ENCODE measurements around the gene PTPRJ. TPM values are rescaled to one million over a fixed set of nuclear protein-coding genes. Genes with fewer than 3 reads are reported as not detected.

Gene PTPRJ
- total and polyA plus RNA-seq, 4 donors: 15.9 to 26.7 (median 17.0) TPM

DNA sequence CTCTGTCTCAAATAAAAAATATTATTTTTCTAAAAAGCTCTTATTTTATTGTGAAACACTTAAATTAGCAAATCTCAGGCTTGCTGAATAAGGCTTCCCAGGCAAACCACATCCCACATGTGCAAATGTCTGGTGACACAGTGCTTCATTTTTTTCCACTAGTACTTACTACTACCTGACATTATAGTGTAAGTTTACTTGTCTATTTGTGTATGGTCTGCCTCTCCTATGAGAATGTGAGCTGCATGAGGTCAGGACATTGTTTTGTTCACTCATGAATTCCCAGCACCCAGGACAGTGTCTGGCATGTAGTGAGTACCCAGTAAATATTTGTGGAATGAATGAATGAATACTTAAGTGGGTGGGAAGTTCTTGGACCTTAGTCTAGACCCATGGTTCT is 103.1 kb downstream of the PTPRJ start:
- H3K4me1 ChIP-seq (ENCODE audit: control insufficient read depth, insufficient read depth, low read length): peaks cover 23% of the 10 kb centered on the region
- DNase-seq (ENCODE audit: low read depth in 4 of 6, low spot score in 6 of 6): no peak
- H3K4me3 ChIP-seq (ENCODE audit: low read depth, low read length): no peak overlapping the region
- no peak overlapping the region for H3K27ac ChIP-seq (ENCODE audit: low read depth, low read length)
- H3K36me3 ChIP-seq (ENCODE audit: control insufficient read depth, insufficient read depth, low read length): no peaks in the 10 kb centered on the region
- H3K9me3 ChIP-seq (ENCODE audit: control insufficient read depth, insufficient read depth, low read length): no peaks in the 10 kb centered on the region
- no peaks in the 10 kb centered on the region for H3K27me3 ChIP-seq (ENCODE audit: control insufficient read depth, insufficient read depth, low read length)

DNA sequence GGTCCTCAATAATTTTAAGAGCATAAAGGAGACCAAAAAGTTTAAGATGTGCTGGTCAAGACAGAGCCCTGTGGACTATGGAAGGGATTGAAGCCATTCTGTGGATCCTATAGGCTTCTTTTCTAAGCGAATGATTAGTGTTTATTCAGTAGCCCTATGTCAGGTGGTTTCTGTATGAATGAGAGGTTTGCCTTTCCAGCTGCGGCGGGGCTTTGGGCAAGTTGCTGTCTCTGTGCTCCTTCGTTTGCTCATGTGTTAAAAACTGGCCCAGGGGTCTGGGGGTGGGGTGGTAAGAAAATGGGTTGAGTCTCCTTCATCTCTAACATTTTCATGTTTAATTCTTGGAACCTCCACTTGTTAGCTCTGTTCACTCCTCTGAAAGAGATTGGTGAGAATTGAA is 105.3 kb downstream of the PTPRJ start:
- H3K27ac ChIP-seq (ENCODE audit: low read depth, low read length): no peak overlapping the region
- no peak overlapping the region for H3K4me3 ChIP-seq (ENCODE audit: low read depth, low read length)
- peaks cover 21% of the 10 kb centered on the region for H3K4me1 ChIP-seq (ENCODE audit: control insufficient read depth, insufficient read depth, low read length)
- no peak for DNase-seq (ENCODE audit: low read depth in 4 of 6, low spot score in 6 of 6)
- no peaks in the 10 kb centered on the region for H3K9me3 ChIP-seq (ENCODE audit: control insufficient read depth, insufficient read depth, low read length)
- WGBS (ENCODE audit: insufficient coverage): 80% methylated on average over 1 of the region's 4 CpGs
- H3K36me3 ChIP-seq (ENCODE audit: control insufficient read depth, insufficient read depth, low read length): no peaks in the 10 kb centered on the region
- H3K27me3 ChIP-seq (ENCODE audit: control insufficient read depth, insufficient read depth, low read length): no peaks in the 10 kb centered on the region

- no peaks in the 10 kb centered on the region for H3K27me3 ChIP-seq (ENCODE audit: control insufficient read depth, insufficient read depth, low read length)
- H3K36me3 ChIP-seq (ENCODE audit: control insufficient read depth, insufficient read depth, low read length): no peaks in the 10 kb centered on the region
- H3K4me1 ChIP-seq (ENCODE audit: control insufficient read depth, insufficient read depth, low read length): peaks cover 13% of the 10 kb centered on the region
- 86% methylated on average over 1 of the region's 2 CpGs for WGBS (ENCODE audit: insufficient coverage)
- H3K4me3 ChIP-seq (ENCODE audit: low read depth, low read length): no peak overlapping the region
- H3K9me3 ChIP-seq (ENCODE audit: control insufficient read depth, insufficient read depth, low read length): no peaks in the 10 kb centered on the region
- H3K27ac ChIP-seq (ENCODE audit: low read depth, low read length): no peak overlapping the region
- no peak for DNase-seq (ENCODE audit: low read depth in 4 of 6, low spot score in 6 of 6)
These were observed 107.1 kb downstream of the PTPRJ start for GRCh38 chr11:48087422-48087821.

GRCh38 chr11:48087974-48088681 is 107.8 kb downstream of the PTPRJ start:
- H3K27me3 ChIP-seq (ENCODE audit: control insufficient read depth, insufficient read depth, low read length): no peaks in the 10 kb centered on the region
- no peaks in the 10 kb centered on the region for H3K9me3 ChIP-seq (ENCODE audit: control insufficient read depth, insufficient read depth, low read length)
- WGBS (ENCODE audit: insufficient coverage): 26% methylated on average over 5 of the region's 6 CpGs
- peak in 1 of 6 donors; percentile 69 for DNase-seq (ENCODE audit: low read depth in 4 of 6, low spot score in 6 of 6)
- no peaks in the 10 kb centered on the region for H3K36me3 ChIP-seq (ENCODE audit: control insufficient read depth, insufficient read depth, low read length)
- H3K4me3 ChIP-seq (ENCODE audit: low read depth, low read length): no peak overlapping the region
- H3K27ac ChIP-seq (ENCODE audit: low read depth, low read length): no peak overlapping the region
- H3K4me1 ChIP-seq (ENCODE audit: control insufficient read depth, insufficient read depth, low read length): peaks cover 16% of the 10 kb centered on the region

- H3K36me3 ChIP-seq (ENCODE audit: control insufficient read depth, insufficient read depth, low read length): no peaks in the 10 kb centered on the region
- no peaks in the 10 kb centered on the region for H3K9me3 ChIP-seq (ENCODE audit: control insufficient read depth, insufficient read depth, low read length)
- peak overlapping the region; percentile 19 for H3K27ac ChIP-seq (ENCODE audit: low read depth, low read length)
- 0% methylated on average over 1 of the region's 6 CpGs for WGBS (ENCODE audit: insufficient coverage)
- no peaks in the 10 kb centered on the region for H3K27me3 ChIP-seq (ENCODE audit: control insufficient read depth, insufficient read depth, low read length)
- peak in 2 of 6 donors; percentile 81 to 88 for DNase-seq (ENCODE audit: low read depth in 4 of 6, low spot score in 6 of 6)
- H3K4me1 ChIP-seq (ENCODE audit: control insufficient read depth, insufficient read depth, low read length): peaks cover 16% of the 10 kb centered on the region
- H3K4me3 ChIP-seq (ENCODE audit: low read depth, low read length): no peak overlapping the region
These were observed 108.3 kb downstream of the PTPRJ start for GRCh38 chr11:48088682-48089050.

DNA sequence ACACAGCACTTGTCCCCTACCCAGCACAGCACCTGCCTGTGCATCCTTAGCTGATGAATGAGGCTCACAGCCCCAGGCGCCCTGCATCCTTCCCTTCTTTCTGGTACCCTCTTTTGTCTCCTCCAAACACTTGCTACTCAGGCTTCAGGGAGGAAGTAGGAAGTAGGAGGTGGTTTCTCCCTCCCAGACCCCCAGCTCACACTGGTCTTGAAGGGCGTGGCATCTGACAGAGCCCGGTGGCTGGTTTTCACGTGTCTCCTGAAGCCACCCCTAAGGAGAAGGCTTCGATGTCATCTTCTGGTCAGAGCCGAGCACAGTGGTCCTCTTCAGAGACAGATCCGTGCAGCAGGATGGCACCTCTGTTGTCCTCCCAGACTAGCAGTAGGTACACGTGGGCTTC is 109.8 kb downstream of the PTPRJ start:
- H3K27ac ChIP-seq (ENCODE audit: low read depth, low read length): no peak overlapping the region
- peaks cover 22% of the 10 kb centered on the region for H3K4me1 ChIP-seq (ENCODE audit: control insufficient read depth, insufficient read depth, low read length)
- H3K4me3 ChIP-seq (ENCODE audit: low read depth, low read length): no peak overlapping the region
- H3K36me3 ChIP-seq (ENCODE audit: control insufficient read depth, insufficient read depth, low read length): no peaks in the 10 kb centered on the region
- H3K27me3 ChIP-seq (ENCODE audit: control insufficient read depth, insufficient read depth, low read length): no peaks in the 10 kb centered on the region
- no peak for DNase-seq (ENCODE audit: low read depth in 4 of 6, low spot score in 6 of 6)
- 84% methylated on average over 7 of the region's 8 CpGs for WGBS (ENCODE audit: insufficient coverage)
- H3K9me3 ChIP-seq (ENCODE audit: control insufficient read depth, insufficient read depth, low read length): no peaks in the 10 kb centered on the region

DNA sequence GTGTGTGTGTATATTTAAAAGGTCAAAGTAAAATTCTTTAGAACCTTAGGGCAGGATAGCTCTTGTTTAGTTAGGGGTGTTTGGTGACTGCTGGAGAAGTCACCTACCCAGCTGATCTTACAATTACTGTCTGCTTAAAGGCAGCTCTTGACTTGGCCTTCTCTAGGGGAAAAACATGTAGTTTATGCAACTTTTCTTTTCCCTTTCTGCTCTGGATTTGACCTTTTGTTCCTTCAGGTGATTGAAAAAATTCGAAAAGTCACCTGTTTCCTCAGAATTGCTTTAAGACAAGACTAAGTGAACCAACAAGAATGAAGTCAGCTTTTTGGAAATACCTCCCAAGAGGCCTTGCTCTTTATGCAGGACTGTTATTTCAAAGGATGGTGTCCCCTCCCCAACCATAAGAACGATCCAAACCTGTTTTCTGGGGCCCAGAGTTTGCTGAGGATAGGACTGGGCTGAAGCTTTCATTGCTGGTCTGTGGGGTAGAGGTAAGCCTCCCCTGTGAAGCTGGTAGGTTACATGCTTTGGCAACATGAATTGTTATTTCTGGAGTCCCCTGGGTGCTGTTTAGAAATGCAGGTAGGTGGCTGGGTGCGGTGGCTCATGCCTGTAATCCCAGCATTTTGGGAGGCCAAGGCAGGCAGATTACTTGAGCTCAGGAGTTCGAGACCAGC is 111.2 kb downstream of the PTPRJ start:
- H3K4me1 ChIP-seq (ENCODE audit: control insufficient read depth, insufficient read depth, low read length): peaks cover 33% of the 10 kb centered on the region
- H3K36me3 ChIP-seq (ENCODE audit: control insufficient read depth, insufficient read depth, low read length): no peaks in the 10 kb centered on the region
- H3K27me3 ChIP-seq (ENCODE audit: control insufficient read depth, insufficient read depth, low read length): no peaks in the 10 kb centered on the region
- no peaks in the 10 kb centered on the region for H3K9me3 ChIP-seq (ENCODE audit: control insufficient read depth, insufficient read depth, low read length)
- WGBS (ENCODE audit: insufficient coverage): 90% methylated on average over 2 of the region's 4 CpGs
- no peak overlapping the region for H3K4me3 ChIP-seq (ENCODE audit: low read depth, low read length)
- H3K27ac ChIP-seq (ENCODE audit: low read depth, low read length): no peak overlapping the region
- DNase-seq (ENCODE audit: low read depth in 4 of 6, low spot score in 6 of 6): no peak

DNA sequence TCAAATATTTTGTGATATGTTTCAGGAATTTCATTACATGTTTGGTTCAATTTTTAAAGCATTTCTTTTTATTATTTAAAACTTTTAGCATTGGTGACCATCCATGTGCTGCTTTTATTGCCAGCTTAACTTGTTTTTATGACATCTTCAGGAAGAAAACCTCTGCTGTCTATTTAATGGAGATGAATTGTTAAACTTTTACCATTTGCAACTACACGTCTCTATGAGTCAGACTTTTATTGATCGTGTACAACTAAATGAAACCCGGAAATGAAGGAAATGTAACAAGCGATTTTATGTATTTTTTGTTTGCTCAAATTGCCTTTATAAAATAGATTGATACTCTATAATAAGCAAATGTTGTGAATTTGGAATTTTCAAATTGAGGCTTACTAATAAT is 113.0 kb downstream of the PTPRJ start:
- Histone ChIP-seq H3K27me3 (ENCODE audit: control insufficient read depth, insufficient read depth, low read length) (no peaks in the 10 kb centered on the region), H3K27ac (ENCODE audit: low read depth, low read length) (peak overlapping the region; percentile 17)

DNA sequence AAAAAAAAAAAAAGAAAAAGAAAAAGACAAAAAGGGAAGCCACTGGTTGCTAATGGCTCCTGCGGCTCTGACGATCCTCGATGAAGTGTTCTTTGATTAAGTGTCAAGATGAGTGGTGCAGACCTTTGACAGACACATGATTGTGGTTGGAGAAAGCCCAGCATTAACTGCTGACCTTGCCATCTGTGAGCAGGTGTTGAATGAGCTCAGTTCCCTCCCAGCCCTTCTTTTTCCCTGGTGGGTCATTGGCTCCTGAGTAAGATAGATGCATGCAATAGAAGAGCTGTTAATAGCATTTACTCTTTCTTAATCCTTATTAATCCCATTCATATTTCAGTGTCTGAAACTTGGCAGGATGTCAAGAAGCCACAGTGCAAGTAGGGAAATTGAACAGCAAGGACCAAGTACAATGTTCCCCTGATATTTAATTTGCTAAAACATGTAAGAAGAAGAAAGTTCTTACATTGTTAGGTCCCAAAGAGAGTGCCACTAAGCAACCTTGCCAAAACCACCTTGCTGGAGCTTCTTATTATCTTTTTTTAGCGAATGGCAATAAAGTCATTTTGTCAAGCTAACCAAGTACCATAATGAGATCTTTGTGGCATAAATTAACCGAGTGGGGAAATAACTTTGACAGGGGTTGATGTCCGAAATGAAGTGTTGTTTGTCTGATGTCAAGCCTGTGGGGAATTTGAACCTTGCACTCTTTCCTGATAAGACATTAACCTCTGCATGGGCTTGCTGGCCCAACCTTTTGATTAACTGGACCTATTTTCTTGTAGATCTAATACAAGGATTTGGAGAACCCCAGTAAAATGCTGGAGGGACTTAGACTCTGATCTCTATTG is 113.7 kb downstream of the PTPRJ start:
- Histone ChIP-seq H3K27me3 (ENCODE audit: control insufficient read depth, insufficient read depth, low read length) (no peaks in the 10 kb centered on the region), H3K36me3 (ENCODE audit: control insufficient read depth, insufficient read depth, low read length) (no peaks in the 10 kb centered on the region), H3K27ac (ENCODE audit: low read depth, low read length) (peak overlapping the region; percentile 85), H3K4me1 (ENCODE audit: control insufficient read depth, insufficient read depth, low read length) (peaks cover 32% of the 10 kb centered on the region), H3K4me3 (ENCODE audit: low read depth, low read length) (no peak overlapping the region), H3K9me3 (ENCODE audit: control insufficient read depth, insufficient read depth, low read length) (no peaks in the 10 kb centered on the region)
- DNase-seq (ENCODE audit: low read depth in 4 of 6, low spot score in 6 of 6): peak in 2 of 6 donors; percentile 48 to 88
- 56% methylated on average over 3 of the region's 6 CpGs for WGBS (ENCODE audit: insufficient coverage)

More for the DNA sequence above, 113.0 kb downstream of the PTPRJ start:
- no CpG with 5 or more reads among the region's 4 CpGs for WGBS (ENCODE audit: insufficient coverage)
- no peaks in the 10 kb centered on the region for H3K36me3 ChIP-seq (ENCODE audit: control insufficient read depth, insufficient read depth, low read length)
- H3K4me1 ChIP-seq (ENCODE audit: control insufficient read depth, insufficient read depth, low read length): peaks cover 39% of the 10 kb centered on the region
- no peak overlapping the region for H3K4me3 ChIP-seq (ENCODE audit: low read depth, low read length)
- H3K9me3 ChIP-seq (ENCODE audit: control insufficient read depth, insufficient read depth, low read length): no peaks in the 10 kb centered on the region
- no peak for DNase-seq (ENCODE audit: low read depth in 4 of 6, low spot score in 6 of 6)

Measured in spinal cord (tissue), 10 donors.